Measurements from ENCODE around the gene MAPK7.
A peak's percentile ranks its signal among the peaks of the same experiment; 100 is the strongest.

The MAPK7 gene

GRCh38 chr17:19375732-19376131, 2.6 kb upstream of the MAPK7 start:
- Histone ChIP-seq H3K36me3 (ENCODE audit: insufficient read depth, low read length) (peaks cover 13% of the 10 kb centered on the region), H3K4me3 (ENCODE audit: low read depth in 1 of 2, low read length in 2 of 2) (no peak overlapping the region), H3K9ac (ENCODE audit: low read length) (no peak overlapping the region), H3K27me3 (ENCODE audit: control insufficient read depth in 1 of 2, insufficient read depth in 2 of 2, low read length in 2 of 2) (no peaks in the 10 kb centered on the region), H3K9me3 (ENCODE audit: low read length) (no peaks in the 10 kb centered on the region), H3K4me1 (ENCODE audit: insufficient read depth, low read length) (peaks cover 24% of the 10 kb centered on the region), H3K27ac (ENCODE audit: low read depth, low read length) (no peak overlapping the region)

- Histone ChIP-seq H3K4me1 (ENCODE audit: insufficient read depth, low read length) (peaks cover 24% of the 10 kb centered on the region), H3K9me3 (ENCODE audit: low read length) (no peaks in the 10 kb centered on the region), H3K9ac (ENCODE audit: low read length) (peak overlapping the region; percentile 62), H3K4me3 (ENCODE audit: low read depth in 1 of 2, low read length in 2 of 2) (peak overlapping the region; percentile 52 to 82), H3K36me3 (ENCODE audit: insufficient read depth, low read length) (peaks cover 23% of the 10 kb centered on the region), H3K27me3 (ENCODE audit: control insufficient read depth in 1 of 2, insufficient read depth in 2 of 2, low read length in 2 of 2) (no peaks in the 10 kb centered on the region), H3K27ac (ENCODE audit: low read depth, low read length) (peak overlapping the region; percentile 96)
These were observed 1.5 kb upstream of the MAPK7 start for GRCh38 chr17:19376811-19377210.

GRCh38 chr17:19377602-19378415, 489 bp upstream of the MAPK7 start:
- Histone ChIP-seq H3K9me3 (ENCODE audit: low read length) (no peaks in the 10 kb centered on the region), H3K4me1 (ENCODE audit: insufficient read depth, low read length) (peaks cover 31% of the 10 kb centered on the region), H3K27me3 (ENCODE audit: control insufficient read depth in 1 of 2, insufficient read depth in 2 of 2, low read length in 2 of 2) (no peaks in the 10 kb centered on the region), H3K27ac (ENCODE audit: low read depth, low read length) (peak overlapping the region; percentile 96), H3K36me3 (ENCODE audit: insufficient read depth, low read length) (peaks cover 31% of the 10 kb centered on the region), H3K9ac (ENCODE audit: low read length) (peak overlapping the region; percentile 62), H3K4me3 (ENCODE audit: low read depth in 1 of 2, low read length in 2 of 2) (peak overlapping the region; percentile 64 to 82)

GRCh38 chr17:19379361-19380065, 1.2 kb downstream of the MAPK7 start:
- H3K36me3 ChIP-seq (ENCODE audit: insufficient read depth, low read length) = peaks cover 42% of the 10 kb centered on the region
- H3K9ac ChIP-seq (ENCODE audit: low read length) = peak overlapping the region; percentile 73
- no peaks in the 10 kb centered on the region for H3K27me3 ChIP-seq (ENCODE audit: control insufficient read depth in 1 of 2, insufficient read depth in 2 of 2, low read length in 2 of 2)
- peak overlapping the region; percentile 87 for H3K27ac ChIP-seq (ENCODE audit: low read depth, low read length)
- H3K4me3 ChIP-seq (ENCODE audit: low read depth in 1 of 2, low read length in 2 of 2) = peak overlapping the region; percentile 64 to 69
- H3K4me1 ChIP-seq (ENCODE audit: insufficient read depth, low read length) = peaks cover 47% of the 10 kb centered on the region
- no peaks in the 10 kb centered on the region for H3K9me3 ChIP-seq (ENCODE audit: low read length)

GRCh38 chr17:19380481-19381301, 2.4 kb downstream of the MAPK7 start:
- H3K27ac ChIP-seq (ENCODE audit: low read depth, low read length) = no peak overlapping the region
- no peak overlapping the region for H3K4me3 ChIP-seq (ENCODE audit: low read depth in 1 of 2, low read length in 2 of 2)
- no peaks in the 10 kb centered on the region for H3K9me3 ChIP-seq (ENCODE audit: low read length)
- peaks cover 58% of the 10 kb centered on the region for H3K4me1 ChIP-seq (ENCODE audit: insufficient read depth, low read length)
- H3K27me3 ChIP-seq (ENCODE audit: control insufficient read depth in 1 of 2, insufficient read depth in 2 of 2, low read length in 2 of 2) = no peaks in the 10 kb centered on the region
- no peak overlapping the region for H3K9ac ChIP-seq (ENCODE audit: low read length)
- peaks cover 42% of the 10 kb centered on the region for H3K36me3 ChIP-seq (ENCODE audit: insufficient read depth, low read length)

- peaks cover 42% of the 10 kb centered on the region for H3K36me3 ChIP-seq (ENCODE audit: insufficient read depth, low read length)
These were observed 3.1 kb downstream of the MAPK7 start for GRCh38 chr17:19381361-19381740.

GRCh38 chr17:19381741-19382444, 3.6 kb downstream of the MAPK7 start:
- peaks cover 65% of the 10 kb centered on the region for H3K4me1 ChIP-seq (ENCODE audit: insufficient read depth, low read length)
- H3K36me3 ChIP-seq (ENCODE audit: insufficient read depth, low read length) = peaks cover 42% of the 10 kb centered on the region
- no peaks in the 10 kb centered on the region for H3K9me3 ChIP-seq (ENCODE audit: low read length)
- peak overlapping the region; percentile 63 for H3K27ac ChIP-seq (ENCODE audit: low read depth, low read length)
- no peak overlapping the region for H3K4me3 ChIP-seq (ENCODE audit: low read depth in 1 of 2, low read length in 2 of 2)
- H3K27me3 ChIP-seq (ENCODE audit: control insufficient read depth in 1 of 2, insufficient read depth in 2 of 2, low read length in 2 of 2) = no peaks in the 10 kb centered on the region
- H3K9ac ChIP-seq (ENCODE audit: low read length) = no peak overlapping the region

More at GRCh38 chr17:19381361-19381740, 3.1 kb downstream of the MAPK7 start:
- Histone ChIP-seq H3K27me3 (ENCODE audit: control insufficient read depth in 1 of 2, insufficient read depth in 2 of 2, low read length in 2 of 2) (no peaks in the 10 kb centered on the region), H3K9ac (ENCODE audit: low read length) (no peak overlapping the region), H3K4me3 (ENCODE audit: low read depth in 1 of 2, low read length in 2 of 2) (no peak overlapping the region), H3K9me3 (ENCODE audit: low read length) (no peaks in the 10 kb centered on the region), H3K27ac (ENCODE audit: low read depth, low read length) (no peak overlapping the region), H3K4me1 (ENCODE audit: insufficient read depth, low read length) (peaks cover 64% of the 10 kb centered on the region)

- Histone ChIP-seq H3K4me1 (ENCODE audit: insufficient read depth, low read length) (peaks cover 67% of the 10 kb centered on the region), H3K27me3 (ENCODE audit: control insufficient read depth in 1 of 2, insufficient read depth in 2 of 2, low read length in 2 of 2) (no peaks in the 10 kb centered on the region), H3K9ac (ENCODE audit: low read length) (no peak overlapping the region), H3K36me3 (ENCODE audit: insufficient read depth, low read length) (peaks cover 42% of the 10 kb centered on the region), H3K4me3 (ENCODE audit: low read depth in 1 of 2, low read length in 2 of 2) (no peak overlapping the region), H3K9me3 (ENCODE audit: low read length) (no peaks in the 10 kb centered on the region), H3K27ac (ENCODE audit: low read depth, low read length) (peak overlapping the region; percentile 63)
These were observed 4.5 kb downstream of the MAPK7 start for GRCh38 chr17:19382531-19383444.

GRCh38 chr17:19383681-19384470, 5.6 kb downstream of the MAPK7 start:
- Histone ChIP-seq H3K4me3 (ENCODE audit: low read depth in 1 of 2, low read length in 2 of 2) (peak overlapping the region in 1 of 2 donors; percentile 28), H3K9me3 (ENCODE audit: low read length) (no peaks in the 10 kb centered on the region), H3K27me3 (ENCODE audit: control insufficient read depth in 1 of 2, insufficient read depth in 2 of 2, low read length in 2 of 2) (no peaks in the 10 kb centered on the region), H3K36me3 (ENCODE audit: insufficient read depth, low read length) (peaks cover 42% of the 10 kb centered on the region), H3K4me1 (ENCODE audit: insufficient read depth, low read length) (peaks cover 75% of the 10 kb centered on the region), H3K9ac (ENCODE audit: low read length) (no peak overlapping the region), H3K27ac (ENCODE audit: low read depth, low read length) (peak overlapping the region; percentile 100)

All from muscle layer of colon (tissue), 2 donors.